ENCODE measurements around the gene ZNF267.

- TF ChIP-seq ZNF384 (IDR thresholded peaks at IDR 0.05) (no peak), PKNOX1 (IDR thresholded peaks at IDR 0.05) (no peak), ELF4 (IDR thresholded peaks at IDR 0.05) (no peak)
Observed at GRCh38 chr16:31842864-31843263, 30.7 kb upstream of the ZNF267 start.

Measured in HEK293T (cell line).